ENCODE results near the gene MAMDC2.

- TF ChIP-seq, protein P1, sequence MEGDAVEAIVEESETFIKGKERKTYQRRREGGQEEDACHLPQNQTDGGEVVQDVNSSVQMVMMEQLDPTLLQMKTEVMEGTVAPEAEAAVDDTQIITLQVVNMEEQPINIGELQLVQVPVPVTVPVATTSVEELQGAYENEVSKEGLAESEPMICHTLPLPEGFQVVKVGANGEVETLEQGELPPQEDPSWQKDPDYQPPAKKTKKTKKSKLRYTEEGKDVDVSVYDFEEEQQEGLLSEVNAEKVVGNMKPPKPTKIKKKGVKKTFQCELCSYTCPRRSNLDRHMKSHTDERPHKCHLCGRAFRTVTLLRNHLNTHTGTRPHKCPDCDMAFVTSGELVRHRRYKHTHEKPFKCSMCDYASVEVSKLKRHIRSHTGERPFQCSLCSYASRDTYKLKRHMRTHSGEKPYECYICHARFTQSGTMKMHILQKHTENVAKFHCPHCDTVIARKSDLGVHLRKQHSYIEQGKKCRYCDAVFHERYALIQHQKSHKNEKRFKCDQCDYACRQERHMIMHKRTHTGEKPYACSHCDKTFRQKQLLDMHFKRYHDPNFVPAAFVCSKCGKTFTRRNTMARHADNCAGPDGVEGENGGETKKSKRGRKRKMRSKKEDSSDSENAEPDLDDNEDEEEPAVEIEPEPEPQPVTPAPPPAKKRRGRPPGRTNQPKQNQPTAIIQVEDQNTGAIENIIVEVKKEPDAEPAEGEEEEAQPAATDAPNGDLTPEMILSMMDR (IDR thresholded peaks at IDR 0.05), result no peak
- TF ChIP-seq EZH2 (IDR thresholded peaks at IDR 0.05; ENCODE audit: borderline replicate concordance, insufficient read depth, low read depth, low read length, poor library complexity, severe bottlenecking), result no peak
Measured at GRCh38 chr9:70058569-70059116, 15.0 kb downstream of the MAMDC2 start.

All from B cell (primary cell).